Astrocyte (in vitro differentiated cells and primary cell): ENCODE results near the gene GXYLT1. TPM values are rescaled to one million over a fixed set of nuclear protein-coding genes. Genes with fewer than 3 reads are reported as not detected.
A peak's percentile ranks its signal among the peaks of the same experiment; 100 is the strongest.

ENCODE experiments used
- DNase-seq: peaks from one replicate; pipeline ENCODE4 v3.0.0-alpha.2; 2010; ENCODE audit warnings: low read depth
- FAIRE-seq: peaks from 2 replicates; lab custom pipeline; 2011; peaks lifted over from hg19 to GRCh38; lab: Jason Lieb, UNC
- H2AFZ ChIP-seq: 2 replicates; pipeline ENCODE4 v1.6.0; 2012; ENCODE audit warnings: low read depth, low read length, inconsistent platforms
- H3K27ac ChIP-seq: 2 replicates; pipeline ENCODE4 v1.5.1; 2011; ENCODE audit warnings: low read depth, low read length, inconsistent platforms
- H3K27me3 ChIP-seq: 2 replicates; pipeline ENCODE4 v1.6.0; 2011; ENCODE audit warnings: low read length, inconsistent platforms; ENCODE audit not compliant: insufficient read depth
- H3K36me3 ChIP-seq: 2 replicates; pipeline ENCODE4 v1.5.1; 2011; ENCODE audit warnings: low read length, inconsistent platforms; ENCODE audit not compliant: insufficient read depth
- H3K4me1 ChIP-seq: 2 replicates; pipeline ENCODE4 v1.5.1; 2011; ENCODE audit warnings: low read length, inconsistent platforms; ENCODE audit not compliant: insufficient read depth
- H3K4me2 ChIP-seq: 2 replicates; pipeline ENCODE4 v1.6.0; 2012; ENCODE audit warnings: low read length, inconsistent platforms
- H3K4me3 ChIP-seq: 2 replicates; pipeline ENCODE4 v1.5.1; 2011; ENCODE audit warnings: low read depth, mild to moderate bottlenecking, low read length, inconsistent platforms; ENCODE audit not compliant: insufficient read depth
- H3K79me2 ChIP-seq: 2 replicates; pipeline ENCODE4 v1.6.0; 2012; ENCODE audit warnings: mild to moderate bottlenecking, low read length, inconsistent platforms; ENCODE audit not compliant: insufficient read depth
- H3K9ac ChIP-seq: 2 replicates; pipeline ENCODE4 v1.6.0; 2012; ENCODE audit warnings: mild to moderate bottlenecking, low read length, inconsistent platforms
- H3K9me3 ChIP-seq: 2 replicates; pipeline ENCODE4 v1.5.1; 2012; ENCODE audit warnings: low read depth, mild to moderate bottlenecking, low read length, inconsistent platforms; ENCODE audit not compliant: insufficient read depth
- H4K20me1 ChIP-seq: 2 replicates; pipeline ENCODE4 v1.6.0; 2012; ENCODE audit warnings: low read length, inconsistent platforms; ENCODE audit not compliant: insufficient read depth
- H3K27ac Mint-ChIP-seq: one replicate; pipeline ENCODE4 v1.8.0; 2021; ENCODE audit warnings: mild to moderate bottlenecking, mixed read lengths; ENCODE audit not compliant: unreplicated experiment
- H3K27me3 Mint-ChIP-seq: one replicate; pipeline ENCODE4 v1.8.0; 2021; ENCODE audit warnings: low read depth, mixed read lengths; ENCODE audit not compliant: unreplicated experiment
- H3K36me3 Mint-ChIP-seq: one replicate; pipeline ENCODE4 v1.8.0; 2021; ENCODE audit warnings: low read depth, mixed read lengths; ENCODE audit not compliant: unreplicated experiment
- H3K4me1 Mint-ChIP-seq: one replicate; pipeline ENCODE4 v1.8.0; 2021; ENCODE audit warnings: low read depth, mixed read lengths; ENCODE audit not compliant: unreplicated experiment
- H3K4me3 Mint-ChIP-seq: one replicate; pipeline ENCODE4 v1.8.0; 2021; ENCODE audit warnings: mild to moderate bottlenecking, moderate library complexity, mixed read lengths; ENCODE audit not compliant: unreplicated experiment
- H3K9me3 Mint-ChIP-seq: one replicate; pipeline ENCODE4 v1.8.0; 2021; ENCODE audit warnings: mild to moderate bottlenecking, mixed read lengths; ENCODE audit not compliant: unreplicated experiment
- CTCF ChIP-seq: IDR thresholded peaks from 2 replicates; pipeline ENCODE4 v1.5.1; 2011; ENCODE audit warnings: low read depth, mild to moderate bottlenecking, inconsistent platforms, low read length, moderate library complexity; ENCODE audit not compliant: insufficient read depth
- EZH2 ChIP-seq: IDR thresholded peaks from 2 replicates; pipeline ENCODE4 v1.6.1; 2012; ENCODE audit warnings: mild to moderate bottlenecking, low read length, inconsistent platforms; ENCODE audit not compliant: insufficient read depth
- total RNA-seq: library from RNA; stranded (reverse); gene quantifications from 2 replicates; pipeline ENCODE4 v1.2.1, GENCODE V29; 2021

Gene GXYLT1
- total RNA-seq, 1 donor from 2014 or later, result 23.1 TPM

- Histone ChIP-seq H3K27ac (no peak overlapping the region), H3K79me2 (no peaks in the 10 kb centered on the region), H4K20me1 (no peaks in the 10 kb centered on the region), H3K27me3 (no peaks in the 10 kb centered on the region), H3K9me3 (no peaks in the 10 kb centered on the region), H3K9ac (no peak overlapping the region), H2AFZ (no peak overlapping the region), H3K4me2 (no peak overlapping the region), H3K4me1 (no peaks in the 10 kb centered on the region), H3K4me3 (no peak overlapping the region), H3K36me3 (no peaks in the 10 kb centered on the region)
- no peak for TF ChIP-seq CTCF
- TF ChIP-seq EZH2, result no peak
- no peaks in the 10 kb centered on the region for H3K27me3 Mint-ChIP-seq
- H3K4me1 Mint-ChIP-seq, result no peaks in the 10 kb centered on the region
- FAIRE-seq (no peak), DNase-seq (peak; percentile 32)
- peaks cover 4% of the 10 kb centered on the region for H3K36me3 Mint-ChIP-seq
- H3K27ac Mint-ChIP-seq, result no peak overlapping the region
- H3K9me3 Mint-ChIP-seq, result no peaks in the 10 kb centered on the region
- no peak overlapping the region for H3K4me3 Mint-ChIP-seq
Measured at GRCh38 chr12:42070036-42070435, 74.6 kb downstream of the GXYLT1 start.

GRCh38 chr12:42059127-42059526 lies 85.5 kb downstream of the GXYLT1 start:
- H3K27ac ChIP-seq, result no peak overlapping the region
- H3K27me3 ChIP-seq, result no peaks in the 10 kb centered on the region
- no peaks in the 10 kb centered on the region for H3K9me3 ChIP-seq
- no peak overlapping the region for H3K9ac ChIP-seq
- FAIRE-seq (no peak), DNase-seq (no peak)
- H3K4me3 ChIP-seq, result no peak overlapping the region
- H3K4me1 ChIP-seq, result no peaks in the 10 kb centered on the region
- no peaks in the 10 kb centered on the region for H4K20me1 ChIP-seq
- Mint-ChIP-seq H3K4me1 (no peaks in the 10 kb centered on the region), H3K27ac (no peak overlapping the region), H3K4me3 (no peak overlapping the region), H3K27me3 (no peaks in the 10 kb centered on the region), H3K9me3 (peaks cover 4% of the 10 kb centered on the region), H3K36me3 (no peaks in the 10 kb centered on the region)
- H2AFZ ChIP-seq, result no peak overlapping the region
- no peaks in the 10 kb centered on the region for H3K36me3 ChIP-seq
- TF ChIP-seq CTCF (no peak), EZH2 (no peak)
- no peak overlapping the region for H3K4me2 ChIP-seq
- no peaks in the 10 kb centered on the region for H3K79me2 ChIP-seq

GRCh38 chr12:42056130-42056529 lies 88.5 kb downstream of the GXYLT1 start:
- Mint-ChIP-seq H3K27me3 (no peaks in the 10 kb centered on the region), H3K36me3 (no peaks in the 10 kb centered on the region), H3K4me3 (no peak overlapping the region), H3K9me3 (peaks cover 2% of the 10 kb centered on the region), H3K4me1 (no peaks in the 10 kb centered on the region), H3K27ac (no peak overlapping the region)
- DNase-seq (no peak), FAIRE-seq (no peak)
- Histone ChIP-seq H3K4me3 (no peak overlapping the region), H3K9ac (no peak overlapping the region), H2AFZ (no peak overlapping the region), H3K79me2 (no peaks in the 10 kb centered on the region), H3K27ac (no peak overlapping the region), H3K36me3 (no peaks in the 10 kb centered on the region), H3K27me3 (no peaks in the 10 kb centered on the region), H3K9me3 (no peaks in the 10 kb centered on the region), H3K4me2 (no peak overlapping the region), H3K4me1 (no peaks in the 10 kb centered on the region), H4K20me1 (no peaks in the 10 kb centered on the region)
- TF ChIP-seq EZH2 (no peak), CTCF (no peak)
